GM18873 (cell line): ENCODE results near the gene ZNF76.

Experiments
- ATAC-seq: cut with Tn5 transposase; IDR thresholded peaks from one replicate; pipeline ENCODE4 v1.9.1; 2021; ENCODE audit warnings: mild to moderate bottlenecking, moderate library complexity, moderate number of reproducible peaks; ENCODE audit not compliant: unreplicated experiment, low FRiP score

ZNF76 gene

GRCh38 chr6:35259194-35259947 is at the start of gene ZNF76:
ZNF76 (plus strand) TSS chr6:35259735; CDS start chr6:35281152, 21,417 bp downstream.
- peak; percentile 70 for ATAC-seq

- no peak for ATAC-seq
Observed at GRCh38 chr6:35213298-35213791, 46.2 kb upstream of the ZNF76 start.

- no peak for ATAC-seq
Observed at GRCh38 chr6:35213824-35214756, 45.4 kb upstream of the ZNF76 start, which contains the start of gene SCUBE3. SCUBE3 (plus strand) TSS chr6:35213956; CDS start chr6:35214419, 463 bp downstream.

- ATAC-seq, result no peak
Observed at GRCh38 chr6:35214869-35215664, 44.5 kb upstream of the ZNF76 start.

GRCh38 chr6:35215665-35216411 is 43.7 kb upstream of the ZNF76 start:
- no peak for ATAC-seq

- no peak for ATAC-seq
Observed at GRCh38 chr6:35216412-35216732, 43.2 kb upstream of the ZNF76 start.

- no peak for ATAC-seq
Observed at GRCh38 chr6:35216851-35217811, 42.4 kb upstream of the ZNF76 start.

GRCh38 chr6:35218021-35218420 is 41.5 kb upstream of the ZNF76 start:
- ATAC-seq, result no peak

GRCh38 chr6:35218456-35218855 is 41.1 kb upstream of the ZNF76 start:
- ATAC-seq, result no peak

GRCh38 chr6:35219683-35220326 is 39.7 kb upstream of the ZNF76 start:
- ATAC-seq, result no peak

- ATAC-seq, result no peak
Observed at GRCh38 chr6:35220711-35221110, 38.8 kb upstream of the ZNF76 start.

GRCh38 chr6:35223396-35223795 is 36.1 kb upstream of the ZNF76 start:
- no peak for ATAC-seq

GRCh38 chr6:35224720-35225119 is 34.8 kb upstream of the ZNF76 start:
- ATAC-seq, result no peak

GRCh38 chr6:35228481-35228880 is 31.1 kb upstream of the ZNF76 start:
- ATAC-seq, result no peak

GRCh38 chr6:35229304-35229703 is 30.2 kb upstream of the ZNF76 start:
- no peak for ATAC-seq

GRCh38 chr6:35230498-35230897 is 29.0 kb upstream of the ZNF76 start:
- ATAC-seq, result no peak

- ATAC-seq, result no peak
Observed at GRCh38 chr6:35230950-35231349, 28.6 kb upstream of the ZNF76 start.

GRCh38 chr6:35231563-35231962 is 28.0 kb upstream of the ZNF76 start:
- no peak for ATAC-seq
